IMR-90 (cell line): Measurements from ENCODE around the gene ZNF354B.

Source experiments
- BHLHE40 ChIP-seq: fragments of 150-350 bp; IDR thresholded peaks from 2 replicates; pipeline ENCODE4 v1.6.1; 2016; ENCODE audit warnings: mild to moderate bottlenecking, low read depth, low read length
- CEBPB ChIP-seq: IDR thresholded peaks from 2 replicates; pipeline ENCODE4 v1.6.1; 2012; ENCODE audit warnings: low read depth, low read length, improper control_type of control experiment
- CHD1 ChIP-seq: IDR thresholded peaks from 2 replicates; pipeline ENCODE4 v1.6.1; 2012; ENCODE audit warnings: low read depth, low read length, improper control_type of control experiment
- CTCF ChIP-seq: conservative IDR thresholded peaks from 2 replicates; pipeline ENCODE4 v1.5.1; 2012; ENCODE audit warnings: mild to moderate bottlenecking, low read depth, low read length, improper control_type of control experiment
- ELK1 ChIP-seq: fragments of 150-350 bp; IDR thresholded peaks from 2 replicates; pipeline ENCODE4 v1.6.1; 2016; ENCODE audit warnings: low read depth, mild to moderate bottlenecking, low read length, moderate library complexity, borderline replicate concordance
- POLR2A ChIP-seq: IDR thresholded peaks from 2 replicates; pipeline ENCODE4 v1.6.1; 2012; ENCODE audit warnings: mild to moderate bottlenecking, low read depth, low read length
- RCOR1 ChIP-seq: IDR thresholded peaks from 2 replicates; pipeline ENCODE4 v1.6.1; 2012; ENCODE audit warnings: mild to moderate bottlenecking, low read length, improper control_type of control experiment; ENCODE audit not compliant: insufficient replicate concordance
- RFX5 ChIP-seq: IDR thresholded peaks from 2 replicates; pipeline ENCODE4 v1.8.0; 2012; ENCODE audit warnings: low read depth, mild to moderate bottlenecking, low read length, moderate library complexity
- SMC3 ChIP-seq: fragments of 150-350 bp; IDR thresholded peaks from 2 replicates; pipeline ENCODE4 v1.6.1; 2016; ENCODE audit warnings: low read depth, mild to moderate bottlenecking, antibody characterized with exemption, low read length, moderate library complexity
- USF2 ChIP-seq: fragments of 150-350 bp; IDR thresholded peaks from 2 replicates; pipeline ENCODE4 v1.6.1; 2017; ENCODE audit warnings: mild to moderate bottlenecking, antibody characterized with exemption, low read length, low read depth

- TF ChIP-seq CTCF (no peak), POLR2A (no peak), RFX5 (no peak), USF2 (no peak), SMC3 (no peak), RCOR1 (no peak), CEBPB (no peak), BHLHE40 (no peak), CHD1 (no peak), ELK1 (no peak)
Observed at GRCh38 chr5:178826216-178826615, 33.5 kb upstream of the ZNF354B start.
